ENCODE data around the gene NPRL2. TPM values are rescaled to one million over a fixed set of nuclear protein-coding genes. Genes with fewer than 3 reads are reported as not detected.

NPRL2 gene
- total and polyA plus RNA-seq, 9 of the 15 experiments (the other 6 are each of a cell fraction or from before 2014, with no cell fraction given), result 17.4 to 40.4 (median 24.4) TPM

DNA sequence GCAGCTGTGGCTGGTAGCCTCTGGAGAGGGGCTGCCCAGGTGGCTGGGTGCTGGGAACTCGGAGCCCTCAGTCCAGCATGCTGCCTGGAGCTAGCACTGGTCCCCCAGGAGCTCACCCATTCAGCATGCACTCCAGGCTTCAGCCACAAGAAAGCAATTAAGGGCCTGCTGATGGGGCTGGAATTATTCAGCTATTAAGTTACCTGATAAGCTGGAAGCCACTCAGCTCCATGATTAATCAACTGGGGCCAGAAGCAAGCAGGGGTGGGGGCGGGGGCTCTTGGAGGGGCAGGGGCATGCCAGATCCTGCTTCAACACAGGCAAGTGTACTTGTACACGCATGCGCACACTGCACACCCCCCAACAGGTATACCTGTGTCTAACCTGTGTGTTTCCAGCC lies 30.8 kb upstream of the NPRL2 start:
- H4K20me1 ChIP-seq (replicated peaks; ENCODE audit: control insufficient read depth, insufficient read depth, low read length), result no peaks in the 10 kb centered on the region
- no peak overlapping the region for H3K4me2 ChIP-seq (ENCODE audit: insufficient read depth, low read length)
- H3K27me3 ChIP-seq (ENCODE audit: control insufficient read depth in 2 of 2, insufficient read depth in 2 of 2, low read length in 2 of 2), result peaks cover 0 to 38% of the 10 kb centered on the region in 2 experiments; a peak in 4 of 5 replicates
- H3K9ac ChIP-seq (ENCODE audit: insufficient read depth in 1 of 2, low read depth in 2 of 2, low read length in 2 of 2), result no peak overlapping the region
- H3K27ac ChIP-seq (ENCODE audit: extremely low read depth, low read depth, low read length), result no peak overlapping the region
- CTCF ChIA-PET (ENCODE audit: low intra/inter-chr PET ratio), result no interaction called here
- WGBS (ENCODE audit: insufficient coverage, low coverage, missing lambda C conversion rate), result 0% methylated on average over 1 of the region's 4 CpGs
- no peak overlapping the region for H3K4me3 ChIP-seq
- BruUV-seq (replicated peaks), result no TSS peak
- H3K9me3 ChIP-seq (replicated peaks; ENCODE audit: control insufficient read depth, insufficient read depth, low read depth, low read length), result no peaks in the 10 kb centered on the region
- no peaks in the 10 kb centered on the region for H3K79me2 ChIP-seq (ENCODE audit: control insufficient read depth, insufficient read depth, low read length)
- FAIRE-seq (no peak), ATAC-seq (no peak), DNase-seq (ENCODE audit: extremely low read depth in 1 of 4, low spot score in 3 of 4) (peak in 1 of 4 experiments; percentile 27)
- H3K9me1 ChIP-seq (ENCODE audit: control insufficient read depth, insufficient read depth, low read length), result no peaks in the 10 kb centered on the region
- TF ChIP-seq SP1 (CRISPR knock-in tag; IDR thresholded peaks at IDR 0.05) (no peak), ZNF316 (IDR thresholded peaks at IDR 0.05) (no peak), JUND (IDR thresholded peaks at IDR 0.05; ENCODE audit: borderline replicate concordance, low read depth, low read length) (no peak), JUND (tag; IDR thresholded peaks at IDR 0.05; ENCODE audit: borderline replicate concordance, low read depth, low read length) (no peak), ZNF444 (CRISPR knock-in tag; IDR thresholded peaks at IDR 0.05) (no peak), PPARD (CRISPR knock-in tag; IDR thresholded peaks at IDR 0.05) (no peak), SRSF3 (IDR thresholded peaks at IDR 0.05; ENCODE audit: insufficient read depth, low read length) (no peak), ZNF408 (CRISPR knock-in tag; IDR thresholded peaks at IDR 0.05; ENCODE audit: low read depth) (no peak), CBX8 (IDR thresholded peaks at IDR 0.05; ENCODE audit: borderline replicate concordance, extremely low read depth, low read depth, low read length, poor library complexity, severe bottlenecking) (no peak), CHD4 (IDR thresholded peaks at IDR 0.05; ENCODE audit: insufficient read depth, insufficient replicate concordance, low read depth, low read length, poor library complexity, severe bottlenecking) (no peak), RBFOX2 (IDR thresholded peaks at IDR 0.05; ENCODE audit: low read depth, low read length) (no peak)
- TF ChIP-seq, protein P1, sequence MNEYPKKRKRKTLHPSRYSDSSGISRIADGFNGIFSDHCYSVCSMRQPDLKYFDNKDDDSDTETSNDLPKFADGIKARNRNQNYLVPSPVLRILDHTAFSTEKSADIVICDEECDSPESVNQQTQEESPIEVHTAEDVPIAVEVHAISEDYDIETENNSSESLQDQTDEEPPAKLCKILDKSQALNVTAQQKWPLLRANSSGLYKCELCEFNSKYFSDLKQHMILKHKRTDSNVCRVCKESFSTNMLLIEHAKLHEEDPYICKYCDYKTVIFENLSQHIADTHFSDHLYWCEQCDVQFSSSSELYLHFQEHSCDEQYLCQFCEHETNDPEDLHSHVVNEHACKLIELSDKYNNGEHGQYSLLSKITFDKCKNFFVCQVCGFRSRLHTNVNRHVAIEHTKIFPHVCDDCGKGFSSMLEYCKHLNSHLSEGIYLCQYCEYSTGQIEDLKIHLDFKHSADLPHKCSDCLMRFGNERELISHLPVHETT (CRISPR knock-in tag; conservative IDR thresholded peaks at IDR 0.05 in 1 of 2, IDR thresholded peaks at IDR 0.05 in 1 of 2), result no peak
- TF ChIP-seq, protein P2, sequence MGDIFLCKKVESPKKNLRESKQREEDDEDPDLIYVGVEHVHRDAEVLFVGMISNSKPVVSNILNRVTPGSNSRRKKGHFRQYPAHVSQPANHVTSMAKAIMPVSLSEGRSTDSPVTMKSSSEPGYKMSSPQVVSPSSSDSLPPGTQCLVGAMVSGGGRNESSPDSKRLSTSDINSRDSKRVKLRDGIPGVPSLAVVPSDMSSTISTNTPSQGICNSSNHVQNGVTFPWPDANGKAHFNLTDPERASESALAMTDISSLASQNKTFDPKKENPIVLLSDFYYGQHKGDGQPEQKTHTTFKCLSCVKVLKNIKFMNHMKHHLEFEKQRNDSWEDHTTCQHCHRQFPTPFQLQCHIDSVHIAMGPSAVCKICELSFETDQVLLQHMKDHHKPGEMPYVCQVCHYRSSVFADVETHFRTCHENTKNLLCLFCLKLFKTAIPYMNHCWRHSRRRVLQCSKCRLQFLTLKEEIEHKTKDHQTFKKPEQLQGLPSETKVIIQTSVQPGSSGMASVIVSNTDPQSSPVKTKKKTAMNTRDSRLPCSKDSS (IDR thresholded peaks at IDR 0.05; ENCODE audit: low read depth, partially characterized antibody), result no peak
- TF ChIP-seq, protein P3, sequence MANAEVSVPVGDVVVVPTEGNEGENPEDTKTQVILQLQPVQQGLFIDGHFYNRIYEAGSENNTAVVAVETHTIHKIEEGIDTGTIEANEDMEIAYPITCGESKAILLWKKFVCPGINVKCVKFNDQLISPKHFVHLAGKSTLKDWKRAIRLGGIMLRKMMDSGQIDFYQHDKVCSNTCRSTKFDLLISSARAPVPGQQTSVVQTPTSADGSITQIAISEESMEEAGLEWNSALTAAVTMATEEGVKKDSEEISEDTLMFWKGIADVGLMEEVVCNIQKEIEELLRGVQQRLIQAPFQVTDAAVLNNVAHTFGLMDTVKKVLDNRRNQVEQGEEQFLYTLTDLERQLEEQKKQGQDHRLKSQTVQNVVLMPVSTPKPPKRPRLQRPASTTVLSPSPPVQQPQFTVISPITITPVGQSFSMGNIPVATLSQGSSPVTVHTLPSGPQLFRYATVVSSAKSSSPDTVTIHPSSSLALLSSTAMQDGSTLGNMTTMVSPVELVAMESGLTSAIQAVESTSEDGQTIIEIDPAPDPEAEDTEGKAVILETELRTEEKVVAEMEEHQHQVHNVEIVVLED (CRISPR knock-in tag; IDR thresholded peaks at IDR 0.05), result no peak
- POLR2A ChIA-PET, result interaction anchor here (0.7 kb wide), 1 partner anchor 788 kb away, joined by 3 read pairs; no protein-coding TSS in a partner anchor
- intact Hi-C loops (cut with micrococcal nuclease) (no loop called here), in situ Hi-C loops (cut with MboI) (no loop called here)
- no peak overlapping the region for H2AFZ ChIP-seq (ENCODE audit: low read depth, low read length)
- peaks cover 0 to 23% of the 10 kb centered on the region in 2 experiments; a peak in 3 of 5 replicates for H3K4me1 ChIP-seq (replicated peaks in 1 of 2; ENCODE audit: control insufficient read depth in 2 of 2, insufficient read depth in 2 of 2, low read length in 2 of 2)
- H3K36me3 ChIP-seq (ENCODE audit: control insufficient read depth, insufficient read depth, low read length), result no peaks in the 10 kb centered on the region

Data from K562 (cell line).